ENCODE data around the gene RWDD3. TPM values are rescaled to one million over a fixed set of nuclear protein-coding genes. Genes with fewer than 3 reads are reported as not detected.

RWDD3 gene
- total RNA-seq, 2 experiments from 2014 or later: 10.8 to 13.9 TPM

GRCh38 chr1:95216292-95216990 is 17.6 kb upstream of the RWDD3 start:
- Mint-ChIP-seq H3K4me1 (ENCODE audit: low read depth) (peaks cover 10% of the 10 kb centered on the region), H3K27me3 (peaks cover 21% of the 10 kb centered on the region)

GRCh38 chr1:95217371-95217770 is 16.6 kb upstream of the RWDD3 start:
- intact Hi-C loops (cut with micrococcal nuclease): no loop called here

More at GRCh38 chr1:95216292-95216990, 17.6 kb upstream of the RWDD3 start:
- Mint-ChIP-seq H3K27ac (no peak overlapping the region), H3K9me3 (no peaks in the 10 kb centered on the region), H3K4me3 (no peak overlapping the region), H3K36me3 (no peaks in the 10 kb centered on the region)
- POLR2A ChIA-PET: no interaction called here
- intact Hi-C loops (cut with micrococcal nuclease): no loop called here
- DNase-seq: no peak
- CTCF ChIA-PET: no interaction called here

GRCh38 chr1:95219407-95219806 is 14.6 kb upstream of the RWDD3 start:
- ChIA-PET POLR2A (no interaction called here), CTCF (no interaction called here)
- Mint-ChIP-seq H3K27ac (no peak overlapping the region), H3K9me3 (no peaks in the 10 kb centered on the region), H3K27me3 (peaks cover 24% of the 10 kb centered on the region), H3K4me1 (ENCODE audit: low read depth) (peaks cover 10% of the 10 kb centered on the region), H3K4me3 (no peak overlapping the region), H3K36me3 (no peaks in the 10 kb centered on the region)
- DNase-seq: no peak
- intact Hi-C loops (cut with micrococcal nuclease): no loop called here

More at GRCh38 chr1:95217371-95217770, 16.6 kb upstream of the RWDD3 start:
- DNase-seq: no peak
- ChIA-PET POLR2A (no interaction called here), CTCF (no interaction called here)
- peaks cover 10% of the 10 kb centered on the region for H3K4me1 Mint-ChIP-seq (ENCODE audit: low read depth)
- H3K9me3 Mint-ChIP-seq: no peaks in the 10 kb centered on the region
- peaks cover 21% of the 10 kb centered on the region for H3K27me3 Mint-ChIP-seq
- no peak overlapping the region for H3K27ac Mint-ChIP-seq
- no peak overlapping the region for H3K4me3 Mint-ChIP-seq
- H3K36me3 Mint-ChIP-seq: no peaks in the 10 kb centered on the region

GRCh38 chr1:95221306-95221705 is 12.7 kb upstream of the RWDD3 start:
- intact Hi-C loops (cut with micrococcal nuclease): no loop called here
- no peak for DNase-seq
- H3K27ac Mint-ChIP-seq: no peak overlapping the region
- ChIA-PET POLR2A (no interaction called here), CTCF (no interaction called here)
- H3K36me3 Mint-ChIP-seq: no peaks in the 10 kb centered on the region
- H3K4me3 Mint-ChIP-seq: no peak overlapping the region
- no peaks in the 10 kb centered on the region for H3K9me3 Mint-ChIP-seq
- peaks cover 10% of the 10 kb centered on the region for H3K4me1 Mint-ChIP-seq (ENCODE audit: low read depth)
- peaks cover 22% of the 10 kb centered on the region for H3K27me3 Mint-ChIP-seq

- no peak overlapping the region for H3K27ac Mint-ChIP-seq
- no peaks in the 10 kb centered on the region for H3K36me3 Mint-ChIP-seq
- H3K4me3 Mint-ChIP-seq: no peak overlapping the region
- no peaks in the 10 kb centered on the region for H3K4me1 Mint-ChIP-seq (ENCODE audit: low read depth)
- no peak for DNase-seq
- peaks cover 12% of the 10 kb centered on the region for H3K27me3 Mint-ChIP-seq
- intact Hi-C loops (cut with micrococcal nuclease): no loop called here
- no peaks in the 10 kb centered on the region for H3K9me3 Mint-ChIP-seq
- CTCF ChIA-PET: interaction anchor here (1.3 to 3.1 kb wide), 2 partner anchors 11 to 138 kb away, joined by 3 to 17 read pairs; partner anchors contain the start of gene RWDD3
- POLR2A ChIA-PET: no interaction called here
These were observed 11.4 kb upstream of the RWDD3 start for GRCh38 chr1:95222629-95223028.

- Mint-ChIP-seq H3K4me3 (no peak overlapping the region), H3K27me3 (peaks cover 10% of the 10 kb centered on the region)
These were observed 10.9 kb upstream of the RWDD3 start for GRCh38 chr1:95223110-95223509.

GRCh38 chr1:95226781-95227660 is 7.0 kb upstream of the RWDD3 start:
- H3K27me3 Mint-ChIP-seq: peaks cover 9% of the 10 kb centered on the region
- no peak overlapping the region for H3K4me3 Mint-ChIP-seq
- ChIA-PET CTCF (no interaction called here), POLR2A (no interaction called here)
- DNase-seq: no peak
- no peaks in the 10 kb centered on the region for H3K4me1 Mint-ChIP-seq (ENCODE audit: low read depth)
- intact Hi-C loops (cut with micrococcal nuclease): no loop called here
- H3K9me3 Mint-ChIP-seq: no peaks in the 10 kb centered on the region
- H3K27ac Mint-ChIP-seq: no peak overlapping the region
- no peaks in the 10 kb centered on the region for H3K36me3 Mint-ChIP-seq

More at GRCh38 chr1:95223110-95223509, 10.9 kb upstream of the RWDD3 start:
- no peak for DNase-seq
- no peak overlapping the region for H3K27ac Mint-ChIP-seq
- H3K36me3 Mint-ChIP-seq: no peaks in the 10 kb centered on the region
- no peaks in the 10 kb centered on the region for H3K9me3 Mint-ChIP-seq
- POLR2A ChIA-PET: no interaction called here
- CTCF ChIA-PET: interaction anchor here (1.3 to 3.1 kb wide), 2 partner anchors 11 to 139 kb away, joined by 3 to 17 read pairs; partner anchors contain the start of gene RWDD3
- intact Hi-C loops (cut with micrococcal nuclease): no loop called here
- no peaks in the 10 kb centered on the region for H3K4me1 Mint-ChIP-seq (ENCODE audit: low read depth)

- Mint-ChIP-seq H3K9me3 (no peaks in the 10 kb centered on the region), H3K27me3 (peaks cover 10% of the 10 kb centered on the region), H3K27ac (no peak overlapping the region), H3K4me1 (ENCODE audit: low read depth) (peaks cover 7% of the 10 kb centered on the region), H3K4me3 (no peak overlapping the region), H3K36me3 (no peaks in the 10 kb centered on the region)
- ChIA-PET POLR2A (no interaction called here), CTCF (no interaction called here)
- intact Hi-C loops (cut with micrococcal nuclease): no loop called here
- no peak for DNase-seq
These were observed 5.0 kb upstream of the RWDD3 start for GRCh38 chr1:95229037-95229436.

GRCh38 chr1:95229706-95230105 is 4.3 kb upstream of the RWDD3 start:
- no peaks in the 10 kb centered on the region for H3K9me3 Mint-ChIP-seq
- no peaks in the 10 kb centered on the region for H3K36me3 Mint-ChIP-seq
- peaks cover 9% of the 10 kb centered on the region for H3K4me1 Mint-ChIP-seq (ENCODE audit: low read depth)
- DNase-seq: no peak
- POLR2A ChIA-PET: no interaction called here
- CTCF ChIA-PET: no interaction called here
- H3K27ac Mint-ChIP-seq: no peak overlapping the region
- H3K27me3 Mint-ChIP-seq: peaks cover 7% of the 10 kb centered on the region
- no peak overlapping the region for H3K4me3 Mint-ChIP-seq
- intact Hi-C loops (cut with micrococcal nuclease): loop anchor here (5.0 to 10.0 kb wide), 4 partner anchors 265 to 1493 kb away; partner anchors contain the start of genes CNN3 and PTBP2

GRCh38 chr1:95230256-95230655 is 3.8 kb upstream of the RWDD3 start:
- DNase-seq: no peak
- H3K27ac Mint-ChIP-seq: no peak overlapping the region
- POLR2A ChIA-PET: no interaction called here
- H3K4me3 Mint-ChIP-seq: no peak overlapping the region
- intact Hi-C loops (cut with micrococcal nuclease): loop anchor here (5.0 to 10.0 kb wide), 4 partner anchors 265 to 1492 kb away; partner anchors contain the start of genes CNN3 and PTBP2
- H3K9me3 Mint-ChIP-seq: no peaks in the 10 kb centered on the region
- H3K36me3 Mint-ChIP-seq: no peaks in the 10 kb centered on the region
- CTCF ChIA-PET: no interaction called here
- H3K27me3 Mint-ChIP-seq: peaks cover 7% of the 10 kb centered on the region
- H3K4me1 Mint-ChIP-seq (ENCODE audit: low read depth): peaks cover 10% of the 10 kb centered on the region

GRCh38 chr1:95230768-95231191 is 3.2 kb upstream of the RWDD3 start:
- Mint-ChIP-seq H3K9me3 (no peaks in the 10 kb centered on the region), H3K27ac (no peak overlapping the region), H3K4me3 (no peak overlapping the region), H3K27me3 (peaks cover 7% of the 10 kb centered on the region), H3K36me3 (peaks cover 2% of the 10 kb centered on the region), H3K4me1 (ENCODE audit: low read depth) (peaks cover 13% of the 10 kb centered on the region)
- DNase-seq: no peak
- intact Hi-C loops (cut with micrococcal nuclease): loop anchor here (5.0 to 10.0 kb wide), 4 partner anchors 266 to 1492 kb away; partner anchors contain the start of genes CNN3 and PTBP2
- ChIA-PET CTCF (no interaction called here), POLR2A (no interaction called here)

- no peak for DNase-seq
- ChIA-PET CTCF (interaction anchor here (1.1 to 2.7 kb wide), 7 partner anchors 101 to 378 kb away, joined by 4 to 31 read pairs (median 14); partner anchors contain the start of genes ALG14 and TLCD4), POLR2A (no interaction called here)
- peaks cover 7% of the 10 kb centered on the region for H3K27me3 Mint-ChIP-seq
- peaks cover 30% of the 10 kb centered on the region for H3K4me1 Mint-ChIP-seq (ENCODE audit: low read depth)
- H3K27ac Mint-ChIP-seq: no peak overlapping the region
- no peaks in the 10 kb centered on the region for H3K9me3 Mint-ChIP-seq
- peak overlapping the region; percentile 86 for H3K4me3 Mint-ChIP-seq
- intact Hi-C loops (cut with micrococcal nuclease): loop anchor here (5.0 to 10.0 kb wide), 4 partner anchors 268 to 1490 kb away; partner anchors contain the start of genes CNN3 and PTBP2
- peaks cover 8% of the 10 kb centered on the region for H3K36me3 Mint-ChIP-seq
These were observed 1.2 kb upstream of the RWDD3 start for GRCh38 chr1:95232646-95233318.
